Astrocyte (in vitro differentiated cells and primary cell): ENCODE results near the gene MYO1C. TPM values are rescaled to one million over a fixed set of nuclear protein-coding genes. Genes with fewer than 3 reads are reported as not detected.
A peak's percentile ranks its signal among the peaks of the same experiment; 100 is the strongest.

Experiments used
- DNase-seq: peaks from one replicate; pipeline ENCODE4 v3.0.0-alpha.2; 2010; ENCODE audit warnings: low read depth
- FAIRE-seq: peaks from 2 replicates; lab custom pipeline; 2011; peaks lifted over from hg19 to GRCh38; lab: Jason Lieb, UNC
- H2AFZ ChIP-seq: 2 replicates; pipeline ENCODE4 v1.6.0; 2012; ENCODE audit warnings: low read depth, low read length, inconsistent platforms
- H3K27ac ChIP-seq: 2 replicates; pipeline ENCODE4 v1.5.1; 2011; ENCODE audit warnings: low read depth, low read length, inconsistent platforms
- H3K27me3 ChIP-seq: 2 replicates; pipeline ENCODE4 v1.6.0; 2011; ENCODE audit warnings: low read length, inconsistent platforms; ENCODE audit not compliant: insufficient read depth
- H3K36me3 ChIP-seq: 2 replicates; pipeline ENCODE4 v1.5.1; 2011; ENCODE audit warnings: low read length, inconsistent platforms; ENCODE audit not compliant: insufficient read depth
- H3K4me1 ChIP-seq: 2 replicates; pipeline ENCODE4 v1.5.1; 2011; ENCODE audit warnings: low read length, inconsistent platforms; ENCODE audit not compliant: insufficient read depth
- H3K4me2 ChIP-seq: 2 replicates; pipeline ENCODE4 v1.6.0; 2012; ENCODE audit warnings: low read length, inconsistent platforms
- H3K4me3 ChIP-seq: 2 replicates; pipeline ENCODE4 v1.5.1; 2011; ENCODE audit warnings: low read depth, mild to moderate bottlenecking, low read length, inconsistent platforms; ENCODE audit not compliant: insufficient read depth
- H3K79me2 ChIP-seq: 2 replicates; pipeline ENCODE4 v1.6.0; 2012; ENCODE audit warnings: mild to moderate bottlenecking, low read length, inconsistent platforms; ENCODE audit not compliant: insufficient read depth
- H3K9ac ChIP-seq: 2 replicates; pipeline ENCODE4 v1.6.0; 2012; ENCODE audit warnings: mild to moderate bottlenecking, low read length, inconsistent platforms
- H3K9me3 ChIP-seq: 2 replicates; pipeline ENCODE4 v1.5.1; 2012; ENCODE audit warnings: low read depth, mild to moderate bottlenecking, low read length, inconsistent platforms; ENCODE audit not compliant: insufficient read depth
- H4K20me1 ChIP-seq: 2 replicates; pipeline ENCODE4 v1.6.0; 2012; ENCODE audit warnings: low read length, inconsistent platforms; ENCODE audit not compliant: insufficient read depth
- H3K27ac Mint-ChIP-seq: one replicate; pipeline ENCODE4 v1.8.0; 2021; ENCODE audit warnings: mild to moderate bottlenecking, mixed read lengths; ENCODE audit not compliant: unreplicated experiment
- H3K27me3 Mint-ChIP-seq: one replicate; pipeline ENCODE4 v1.8.0; 2021; ENCODE audit warnings: low read depth, mixed read lengths; ENCODE audit not compliant: unreplicated experiment
- H3K36me3 Mint-ChIP-seq: one replicate; pipeline ENCODE4 v1.8.0; 2021; ENCODE audit warnings: low read depth, mixed read lengths; ENCODE audit not compliant: unreplicated experiment
- H3K4me1 Mint-ChIP-seq: one replicate; pipeline ENCODE4 v1.8.0; 2021; ENCODE audit warnings: low read depth, mixed read lengths; ENCODE audit not compliant: unreplicated experiment
- H3K4me3 Mint-ChIP-seq: one replicate; pipeline ENCODE4 v1.8.0; 2021; ENCODE audit warnings: mild to moderate bottlenecking, moderate library complexity, mixed read lengths; ENCODE audit not compliant: unreplicated experiment
- H3K9me3 Mint-ChIP-seq: one replicate; pipeline ENCODE4 v1.8.0; 2021; ENCODE audit warnings: mild to moderate bottlenecking, mixed read lengths; ENCODE audit not compliant: unreplicated experiment
- CTCF ChIP-seq: IDR thresholded peaks from 2 replicates; pipeline ENCODE4 v1.5.1; 2011; ENCODE audit warnings: low read depth, mild to moderate bottlenecking, inconsistent platforms, low read length, moderate library complexity; ENCODE audit not compliant: insufficient read depth
- EZH2 ChIP-seq: IDR thresholded peaks from 2 replicates; pipeline ENCODE4 v1.6.1; 2012; ENCODE audit warnings: mild to moderate bottlenecking, low read length, inconsistent platforms; ENCODE audit not compliant: insufficient read depth
- total RNA-seq: library from RNA; stranded (reverse); gene quantifications from 2 replicates; pipeline ENCODE4 v1.2.1, GENCODE V29; 2021

The MYO1C gene
- total RNA-seq, 1 donor from 2014 or later: 132 TPM

DNA sequence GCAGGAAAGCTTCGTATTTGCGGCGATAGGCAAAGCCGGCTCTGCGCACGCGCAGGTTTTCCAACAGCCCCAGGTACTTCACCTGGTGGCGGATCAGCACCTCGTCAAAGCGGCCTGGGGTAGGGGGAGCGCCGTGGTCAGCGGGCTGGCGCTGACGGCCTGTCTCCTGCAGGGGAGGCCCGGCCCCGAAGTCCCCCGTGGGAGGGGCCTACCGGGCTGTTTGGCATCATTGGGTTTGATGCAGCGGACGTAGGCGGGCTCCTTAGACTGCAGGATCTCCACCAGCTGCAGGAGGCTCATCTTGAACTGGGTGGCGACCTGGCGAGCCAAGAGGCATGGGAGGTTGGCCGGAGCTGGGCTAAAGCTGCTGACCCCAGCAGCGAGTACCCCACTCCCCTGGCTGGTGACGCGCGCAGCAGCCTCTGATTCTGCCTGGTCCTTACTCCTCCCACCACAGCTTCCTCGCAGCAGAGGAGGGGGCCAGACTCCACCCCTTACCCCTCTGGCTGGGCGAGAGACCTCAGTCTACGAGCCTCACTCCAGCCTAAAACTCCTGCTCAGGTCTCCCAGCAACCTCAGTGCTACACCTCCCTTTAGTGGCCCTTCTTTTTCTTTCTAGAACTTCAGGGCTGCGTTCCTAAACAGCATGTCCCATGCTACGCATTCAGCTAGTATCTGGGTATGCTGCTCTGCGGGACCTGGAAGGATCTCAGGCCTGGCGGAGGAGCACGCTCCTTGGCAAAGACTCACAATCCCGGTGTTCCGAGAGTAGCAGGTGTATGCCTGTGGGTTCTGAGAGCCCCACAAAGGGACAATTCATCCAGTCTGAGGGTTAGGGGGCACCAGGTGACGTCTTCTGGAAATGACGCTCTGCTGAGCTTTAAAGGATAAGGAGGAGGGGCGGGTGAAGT lies 20.3 kb downstream of the MYO1C start:
- no peak overlapping the region for H3K4me3 Mint-ChIP-seq
- DNase-seq: no peak
- H3K4me3 ChIP-seq: no peak overlapping the region
- peaks cover 40% of the 10 kb centered on the region for H4K20me1 ChIP-seq
- no peaks in the 10 kb centered on the region for H3K79me2 ChIP-seq
- H3K4me2 ChIP-seq: no peak overlapping the region
- peaks cover 3% of the 10 kb centered on the region for H3K4me1 Mint-ChIP-seq
- TF ChIP-seq CTCF: no peak
- TF ChIP-seq EZH2: no peak
- no peak overlapping the region for H3K27ac ChIP-seq
- no peak for FAIRE-seq
- H3K36me3 Mint-ChIP-seq: peaks cover 26% of the 10 kb centered on the region
- H3K9ac ChIP-seq: no peak overlapping the region
- no peak overlapping the region for H2AFZ ChIP-seq
- no peaks in the 10 kb centered on the region for H3K27me3 Mint-ChIP-seq
- peaks cover 15% of the 10 kb centered on the region for H3K36me3 ChIP-seq
- no peaks in the 10 kb centered on the region for H3K9me3 ChIP-seq
- no peaks in the 10 kb centered on the region for H3K9me3 Mint-ChIP-seq
- no peaks in the 10 kb centered on the region for H3K27me3 ChIP-seq
- no peaks in the 10 kb centered on the region for H3K4me1 ChIP-seq
- H3K27ac Mint-ChIP-seq: peak overlapping the region; percentile 58

- Histone ChIP-seq H2AFZ (no peak overlapping the region), H3K4me1 (no peaks in the 10 kb centered on the region), H3K9ac (no peak overlapping the region), H3K4me2 (no peak overlapping the region), H3K79me2 (no peaks in the 10 kb centered on the region), H3K9me3 (no peaks in the 10 kb centered on the region), H3K36me3 (peaks cover 15% of the 10 kb centered on the region), H3K27me3 (no peaks in the 10 kb centered on the region), H4K20me1 (peaks cover 38% of the 10 kb centered on the region), H3K27ac (no peak overlapping the region), H3K4me3 (no peak overlapping the region)
- Mint-ChIP-seq H3K4me1 (peaks cover 3% of the 10 kb centered on the region), H3K36me3 (peaks cover 25% of the 10 kb centered on the region), H3K27me3 (no peaks in the 10 kb centered on the region), H3K4me3 (no peak overlapping the region), H3K27ac (no peak overlapping the region), H3K9me3 (no peaks in the 10 kb centered on the region)
- FAIRE-seq: no peak
- no peak for DNase-seq
- TF ChIP-seq EZH2 (no peak), CTCF (no peak)
These were observed 21.0 kb downstream of the MYO1C start for GRCh38 chr17:1471490-1471889.
